CD4-positive, alpha-beta T cell treated with Interleukin-2 at 100 ng/mL for 4 hours (primary cell): ENCODE results near the gene TTC7B.

Experiments
- DNase-seq: peaks from one replicate; pipeline ENCODE4 v3.0.0-alpha.2; 2020; ENCODE audit warnings: low spot score

TTC7B gene

DNA sequence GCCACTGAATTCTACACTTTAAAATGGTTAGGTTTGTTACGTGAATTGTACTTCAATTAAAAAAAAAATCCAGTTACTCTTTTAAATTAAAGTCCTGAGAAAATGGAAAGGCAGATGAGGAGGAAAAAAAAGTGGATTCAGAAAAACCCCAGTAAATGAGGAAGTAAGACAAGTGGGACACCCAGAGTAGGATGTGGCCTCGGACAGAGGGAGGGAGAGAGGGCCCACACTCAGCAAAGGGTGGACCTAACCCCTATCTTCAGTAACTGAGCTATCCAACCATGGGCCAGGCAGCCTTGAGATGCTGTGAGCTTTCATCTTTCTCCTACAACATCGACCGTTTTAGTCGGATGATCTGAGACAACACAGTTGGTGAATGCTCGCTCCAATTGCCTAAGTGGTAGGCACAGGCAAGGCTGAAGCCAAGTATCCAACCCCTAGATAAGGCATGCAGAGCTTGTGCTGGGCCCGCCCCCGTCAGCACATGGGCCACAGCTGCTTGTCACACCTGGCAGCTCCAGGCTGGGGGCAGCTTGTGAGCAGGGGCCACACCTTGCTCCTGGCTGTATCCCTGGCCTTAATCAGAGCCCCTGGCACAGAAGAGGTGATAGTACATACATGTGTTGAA, 142.1 kb downstream of the TTC7B start:
- no peak for DNase-seq

DNA sequence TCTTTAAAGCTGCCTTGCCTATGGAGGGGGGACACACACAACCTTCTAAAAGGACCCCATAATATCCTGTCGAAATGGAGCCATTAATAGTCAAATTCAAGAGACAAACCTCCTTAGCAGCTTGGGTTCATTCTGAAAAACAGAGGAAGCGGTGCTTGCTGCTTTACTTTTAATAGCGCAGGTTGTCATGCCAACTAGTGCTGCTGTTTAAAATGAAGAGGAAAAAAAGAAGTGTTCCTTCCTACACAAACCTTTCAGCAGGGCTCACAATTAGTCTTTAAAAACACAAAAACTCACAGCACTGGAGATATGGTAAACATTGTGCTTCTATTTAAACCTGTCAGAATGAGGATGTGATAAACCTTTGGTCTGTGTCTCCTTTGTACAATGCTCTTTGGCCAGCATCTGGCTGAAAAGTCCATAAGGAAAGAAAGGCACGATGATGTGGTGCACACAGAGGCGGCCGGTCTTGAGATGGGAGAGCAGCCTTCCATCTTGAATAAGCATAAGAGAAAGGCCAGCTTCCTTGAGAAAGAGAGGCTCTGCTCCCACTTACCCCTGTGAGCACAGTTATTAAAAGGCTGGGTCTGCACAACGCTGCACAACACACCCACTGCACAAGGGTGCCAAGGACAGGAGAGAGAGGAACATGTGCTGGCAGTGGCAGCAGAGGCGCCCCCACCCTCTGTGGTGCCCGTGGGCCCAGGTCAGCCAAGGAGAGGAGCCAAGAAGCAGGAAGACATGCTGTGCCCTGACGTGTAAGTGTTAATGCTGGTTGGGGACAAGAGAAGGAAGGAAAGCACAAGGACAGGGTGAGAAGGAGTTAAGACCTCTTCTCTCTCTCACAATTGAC, 144.6 kb downstream of the TTC7B start:
- no peak for DNase-seq

DNA sequence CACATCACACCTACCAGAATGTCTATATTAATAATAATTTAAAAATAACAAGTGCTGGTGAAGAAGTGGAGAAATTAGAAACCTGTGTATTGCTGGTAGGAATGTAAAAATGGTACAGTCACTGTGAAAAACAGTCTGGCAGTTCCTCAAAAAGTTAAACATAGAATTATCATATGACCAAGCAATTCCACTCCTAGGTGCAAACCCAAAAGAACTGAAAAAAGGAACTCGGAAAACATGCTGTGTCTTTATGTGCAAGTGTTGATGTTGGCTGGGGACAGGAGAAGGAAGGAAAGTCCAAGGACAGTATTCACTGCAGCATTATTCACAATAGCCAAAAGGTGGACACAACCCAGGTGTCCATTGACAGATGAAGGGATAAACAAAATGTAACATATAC, 146.5 kb downstream of the TTC7B start:
- no peak for DNase-seq

DNA sequence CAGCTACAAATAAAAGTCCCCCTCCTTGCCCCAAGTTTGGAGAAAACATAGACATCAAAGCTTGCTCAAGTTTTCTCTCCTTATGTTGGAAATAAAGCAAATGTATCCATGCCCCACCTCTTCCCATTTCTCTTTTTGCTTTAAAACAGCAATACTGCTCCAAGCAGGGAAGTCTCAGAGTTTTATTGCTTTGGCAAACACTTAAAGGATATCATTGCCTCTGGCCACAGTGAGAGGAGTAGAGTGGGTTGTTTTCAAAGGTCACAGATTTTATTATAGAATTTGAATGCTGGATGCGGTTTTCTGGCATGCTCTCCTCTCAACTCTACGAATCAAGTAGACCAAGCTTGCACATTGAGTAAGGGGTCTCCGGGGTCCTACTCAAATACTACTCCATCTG, 149.7 kb downstream of the TTC7B start:
- DNase-seq, result no peak

DNA sequence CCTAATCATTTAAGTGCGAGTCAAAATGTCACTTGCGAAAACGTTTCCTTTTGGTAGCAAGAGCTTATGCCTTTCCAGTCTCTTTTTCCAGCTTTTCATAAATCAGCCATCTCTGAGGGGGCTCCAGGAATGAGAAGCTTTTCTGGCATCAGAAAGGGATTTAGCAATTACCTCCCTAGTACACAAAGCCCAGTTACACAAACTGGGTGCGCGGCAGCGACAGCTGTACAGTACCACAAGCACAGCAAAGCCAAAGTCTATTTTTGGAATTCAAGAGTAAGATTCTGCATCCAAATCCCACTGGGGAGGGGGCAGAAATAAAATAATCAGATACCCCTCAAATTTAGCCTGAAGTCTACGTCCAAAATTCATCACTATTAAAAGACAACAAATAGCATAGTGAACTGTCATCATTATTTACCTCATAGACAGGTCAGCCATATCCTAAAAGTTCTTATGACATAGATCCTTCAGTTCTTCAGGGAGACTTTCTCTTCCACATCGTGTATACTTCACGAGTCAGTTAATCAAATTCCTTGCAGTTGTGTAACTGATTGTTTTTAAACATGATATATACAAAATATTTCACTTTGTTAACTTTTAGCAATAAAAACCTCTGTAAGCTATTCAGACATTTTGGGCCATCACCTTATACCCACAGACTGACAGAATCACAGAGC, 150.8 kb downstream of the TTC7B start:
- DNase-seq, result no peak

DNA sequence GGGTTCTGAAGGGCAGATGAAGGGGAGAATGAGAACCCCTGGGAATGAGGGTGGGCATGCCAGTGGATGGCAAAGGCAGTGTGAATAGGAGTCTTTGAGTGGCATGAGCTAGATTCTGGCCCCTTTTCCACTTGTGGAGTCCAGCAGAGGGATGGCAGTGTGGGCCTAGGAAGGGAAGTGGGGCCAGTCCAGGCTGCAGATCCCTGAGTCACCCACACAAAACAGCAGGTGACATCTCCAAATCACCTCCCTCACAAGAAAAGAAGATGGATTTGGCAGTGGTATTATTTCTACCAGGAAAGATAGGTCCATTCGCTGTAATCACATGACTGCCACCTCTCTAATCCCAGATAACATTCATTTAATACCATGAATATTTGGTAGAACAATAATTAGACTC, 151.3 kb downstream of the TTC7B start:
- no peak for DNase-seq

DNA sequence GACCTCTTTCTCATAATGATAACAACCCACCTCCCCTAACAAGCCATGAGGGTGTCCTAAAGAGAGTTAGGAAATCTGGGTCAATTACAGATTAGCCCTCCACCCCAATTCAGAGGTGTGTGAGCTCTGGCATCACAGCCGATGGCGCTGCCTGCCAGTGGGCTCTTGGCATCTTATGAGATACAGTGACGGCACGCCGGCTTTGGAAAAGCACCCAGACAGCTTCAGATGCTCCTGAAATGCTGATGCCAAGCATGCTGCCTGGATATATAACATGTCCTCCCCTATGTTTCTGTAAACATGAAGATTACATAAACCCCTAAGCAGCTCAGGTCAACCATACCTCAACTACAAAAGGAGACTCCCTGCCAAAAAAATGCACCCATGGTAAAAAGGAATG, 152.6 kb downstream of the TTC7B start:
- DNase-seq, result no peak

DNA sequence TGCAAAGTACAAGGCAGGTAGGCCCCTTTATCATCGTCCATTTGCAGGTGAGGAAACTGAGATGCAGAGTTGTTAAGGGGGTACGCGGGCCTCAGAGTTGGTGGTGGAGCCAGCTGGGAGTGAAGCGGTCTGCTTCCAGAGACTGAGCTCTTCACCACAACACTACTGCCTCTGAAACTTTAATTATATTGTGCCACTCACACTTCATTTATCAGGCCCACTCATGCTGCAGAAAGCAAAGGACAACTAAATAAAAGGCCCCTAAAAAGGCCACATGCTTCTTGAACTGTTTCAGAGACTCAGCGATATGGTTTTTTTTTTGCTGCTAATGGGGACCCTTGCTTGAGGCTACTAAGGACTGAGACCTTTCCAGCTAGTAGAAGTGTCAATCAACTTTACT, 153.1 kb downstream of the TTC7B start:
- DNase-seq, result no peak

DNA sequence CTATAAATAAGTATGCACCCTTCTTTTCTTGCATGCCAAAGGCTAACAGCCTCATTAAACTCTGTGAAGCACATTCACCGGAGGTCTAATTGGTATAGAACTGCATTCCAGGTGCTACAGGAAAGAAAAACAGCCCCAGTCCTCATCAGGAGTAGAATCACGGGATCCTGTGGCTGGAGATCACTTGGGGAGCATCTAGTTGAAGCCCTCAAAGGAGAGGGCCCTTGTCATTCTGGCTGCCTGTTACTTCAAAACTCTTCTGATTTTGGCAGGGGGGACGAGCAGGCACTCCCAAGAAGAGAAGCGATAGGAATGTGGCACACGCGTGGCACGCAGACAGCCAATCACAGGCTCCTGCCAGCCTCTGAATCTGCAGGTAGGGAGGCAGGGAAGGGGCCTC, 154.4 kb downstream of the TTC7B start:
- DNase-seq, result no peak

DNA sequence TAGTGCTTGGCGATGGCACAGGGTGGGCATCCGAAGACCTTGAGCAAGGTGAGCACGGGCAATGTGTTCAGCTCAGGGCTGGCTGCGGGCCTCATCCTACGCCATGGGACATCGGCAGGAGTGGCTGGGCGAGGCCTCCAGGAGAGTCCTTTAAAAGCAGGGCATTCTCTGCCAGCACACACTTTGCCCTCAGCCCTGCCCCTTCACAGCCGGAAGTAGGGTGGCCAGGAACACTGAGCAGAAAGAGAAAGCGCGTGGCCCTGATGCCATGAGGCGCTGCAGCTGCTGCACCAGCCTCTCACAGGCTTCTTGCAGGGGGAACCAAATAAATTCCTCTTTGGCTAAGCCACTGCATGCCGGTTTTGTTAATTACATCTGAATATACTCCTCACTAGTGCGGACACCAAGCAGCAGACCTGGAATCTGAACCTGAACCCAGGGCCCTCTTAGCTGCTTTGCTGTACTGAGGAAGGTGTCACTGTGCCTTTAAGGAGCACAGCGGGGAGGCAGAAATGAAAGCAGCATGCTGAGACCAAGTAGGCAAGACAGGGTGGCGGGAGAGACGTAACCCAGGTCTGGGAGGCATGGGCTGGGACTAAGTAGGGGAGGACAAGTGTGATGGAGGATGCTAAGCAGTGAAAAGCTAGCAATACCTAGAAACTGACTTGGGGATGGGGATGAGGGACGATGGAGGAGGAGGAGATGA, 155.2 kb downstream of the TTC7B start:
- DNase-seq, result no peak

DNA sequence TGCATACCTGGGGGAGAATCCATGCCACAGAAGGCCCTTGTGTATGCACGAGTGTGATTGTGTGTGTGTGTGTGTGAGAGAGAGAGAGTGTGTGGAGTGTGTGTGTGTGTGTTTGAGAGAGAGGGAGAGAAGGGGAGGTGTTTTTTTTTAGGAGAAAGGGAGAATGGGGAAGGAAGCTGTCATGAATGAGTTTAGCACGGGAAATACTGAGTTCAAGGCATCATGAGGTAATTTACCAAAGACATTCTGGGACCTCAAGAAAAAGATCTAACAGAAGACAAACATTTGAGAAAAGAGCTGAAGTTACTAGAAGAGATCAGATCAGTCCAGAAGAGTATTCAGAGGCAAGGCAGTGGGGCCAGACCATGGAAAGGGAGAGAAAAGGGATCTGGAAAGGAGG, 157.1 kb downstream of the TTC7B start:
- DNase-seq, result no peak

DNA sequence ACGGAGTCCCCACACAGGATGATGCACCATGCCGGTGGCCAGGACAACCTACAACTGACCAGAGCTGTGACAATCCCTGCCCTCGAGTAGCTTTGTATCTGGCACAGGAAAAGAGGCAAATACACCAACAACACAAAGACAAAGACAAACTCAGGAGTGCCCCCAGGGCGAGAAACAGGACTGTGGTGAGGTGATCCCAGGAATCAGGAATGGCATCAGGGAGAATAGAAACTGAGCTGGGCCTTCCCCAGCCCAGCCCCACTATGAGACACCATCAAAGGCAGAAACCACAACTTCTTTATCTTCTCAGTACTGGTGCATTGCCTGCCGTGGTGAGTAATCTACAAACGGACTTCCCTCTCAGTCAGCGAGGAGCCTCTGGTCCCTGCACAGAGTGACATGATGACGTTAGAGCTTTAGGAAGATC, 157.7 kb downstream of the TTC7B start:
- DNase-seq, result no peak

DNA sequence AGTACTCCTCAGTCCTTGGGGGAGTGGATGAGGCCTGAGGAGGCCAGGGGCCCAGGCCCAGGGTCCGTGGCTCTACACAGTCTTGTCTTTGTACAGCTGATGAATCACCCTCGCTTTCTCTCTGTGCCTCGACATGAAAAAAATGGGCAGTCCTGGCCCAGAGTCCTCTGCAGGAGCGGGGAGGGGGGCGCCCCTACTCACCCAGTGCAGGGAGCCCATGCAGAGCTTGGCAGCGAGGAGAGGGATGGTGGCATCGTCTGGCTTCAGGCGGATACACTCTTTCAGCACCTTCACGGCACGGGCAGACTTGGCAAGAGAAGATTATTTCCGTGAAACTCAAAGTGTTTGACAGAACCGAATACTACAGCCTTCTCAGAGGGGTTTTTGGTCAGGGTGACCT, 159.3 kb downstream of the TTC7B start:
- DNase-seq, result no peak

DNA sequence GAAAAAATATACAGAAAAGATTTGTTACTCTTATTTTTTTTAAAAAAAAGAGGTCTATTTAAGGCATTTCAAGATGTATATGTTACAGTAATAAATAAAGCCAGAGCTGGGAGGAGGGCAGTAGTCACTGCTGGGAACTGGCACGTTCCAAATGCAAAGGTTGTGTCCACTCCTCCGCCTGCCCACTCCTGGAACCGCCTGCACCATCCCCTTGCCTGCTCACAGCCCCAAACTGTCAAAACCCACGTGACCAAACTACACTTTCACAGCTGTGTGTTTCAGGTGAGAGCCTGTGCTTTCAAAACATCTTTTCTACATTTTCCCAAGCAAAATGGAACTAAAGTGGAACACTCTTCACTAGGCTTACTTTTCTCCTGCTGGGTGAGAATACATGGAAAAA, 160.4 kb downstream of the TTC7B start:
- no peak for DNase-seq

DNA sequence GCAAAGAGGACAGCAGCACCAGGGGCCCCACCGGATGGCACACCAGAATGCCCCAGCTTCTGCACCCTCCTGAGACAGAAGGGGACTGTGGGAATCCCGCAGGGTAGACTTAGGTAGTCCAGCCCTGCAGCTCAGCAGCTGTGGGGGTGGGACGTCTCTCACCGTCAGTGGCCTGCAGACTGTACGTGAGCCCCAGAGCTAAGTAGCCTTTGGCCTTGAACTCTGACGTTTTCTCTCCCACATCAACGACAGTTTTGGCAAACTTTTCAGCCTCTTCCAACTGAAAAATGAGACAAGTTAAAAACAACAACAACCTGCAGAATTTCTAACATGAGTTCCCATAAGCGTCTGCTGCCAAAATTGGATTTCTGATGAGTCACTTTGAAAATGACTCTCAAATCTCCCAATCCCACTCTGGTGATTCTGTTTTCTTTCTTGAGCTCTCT, 161.4 kb downstream of the TTC7B start:
- DNase-seq, result no peak

DNA sequence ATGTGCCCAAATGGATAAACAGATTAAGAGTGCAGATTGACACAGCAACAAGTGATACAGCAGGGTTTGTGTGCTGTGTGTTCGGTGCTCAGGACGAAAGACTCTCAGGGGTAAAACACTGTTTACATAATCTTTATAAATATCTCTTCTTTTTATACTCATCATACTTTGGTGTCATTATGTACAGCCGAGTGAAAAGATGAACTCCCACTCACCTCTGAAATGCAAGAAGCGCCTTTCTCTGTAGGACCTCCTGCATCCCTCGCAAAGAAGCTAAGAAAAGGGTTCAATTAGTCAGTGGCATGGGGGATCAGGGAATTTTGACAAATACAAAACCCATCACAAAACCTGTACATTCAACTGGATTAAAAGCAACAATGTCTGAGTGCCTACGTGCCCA, 163.6 kb downstream of the TTC7B start:
- DNase-seq, result no peak

DNA sequence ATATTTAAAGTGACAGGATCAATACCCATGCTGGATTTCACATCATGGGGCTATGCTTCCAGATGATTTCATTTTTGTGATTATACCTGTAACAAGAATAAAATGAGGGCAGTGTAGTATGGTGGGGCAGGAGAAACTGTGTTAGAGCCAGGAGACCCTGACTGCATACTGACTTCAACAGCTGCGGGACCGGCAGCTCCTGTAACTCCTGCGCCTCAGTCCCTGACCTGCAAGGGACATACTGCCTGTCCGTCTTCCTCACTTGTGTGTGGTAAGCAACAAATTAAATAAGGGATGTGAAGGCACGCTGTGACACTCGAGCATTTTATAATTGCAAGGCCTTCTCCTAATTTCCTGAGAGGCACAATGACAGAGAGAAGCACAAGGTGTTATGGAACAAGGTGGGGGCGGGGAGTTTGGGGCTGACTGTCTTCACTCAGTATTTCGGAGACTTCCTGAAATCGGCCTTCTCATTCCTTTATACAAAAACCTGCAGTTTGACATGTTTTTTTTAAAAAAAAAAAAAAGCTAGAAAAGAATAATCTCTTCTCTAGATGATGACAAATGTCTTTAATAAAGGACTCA, 164.2 kb downstream of the TTC7B start:
- DNase-seq, result no peak

DNA sequence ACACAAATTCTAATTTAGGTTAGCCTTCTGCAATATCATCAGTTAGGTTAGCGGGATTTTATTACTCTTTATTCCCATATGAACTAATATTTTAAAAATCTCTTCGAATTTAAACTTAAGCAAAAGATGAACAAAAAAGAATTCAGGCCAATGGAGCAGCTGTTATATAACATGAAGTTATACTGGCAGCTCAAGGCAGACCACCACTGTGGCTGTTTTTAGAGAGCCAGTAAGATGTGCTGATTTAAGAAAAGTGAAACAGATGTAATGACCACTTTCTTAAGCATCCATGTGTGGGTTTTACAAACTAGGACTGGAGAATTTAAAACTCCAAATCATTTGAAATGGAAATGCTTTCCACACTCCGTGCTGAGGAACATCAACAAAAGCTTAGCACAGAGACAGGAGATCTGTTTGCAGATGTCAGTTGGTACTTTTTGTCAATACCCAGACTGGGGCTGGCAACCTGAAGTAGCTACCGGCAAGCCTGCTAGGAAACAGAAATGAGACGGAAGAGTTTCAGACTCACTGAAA, 164.9 kb downstream of the TTC7B start:
- no peak for DNase-seq

DNA sequence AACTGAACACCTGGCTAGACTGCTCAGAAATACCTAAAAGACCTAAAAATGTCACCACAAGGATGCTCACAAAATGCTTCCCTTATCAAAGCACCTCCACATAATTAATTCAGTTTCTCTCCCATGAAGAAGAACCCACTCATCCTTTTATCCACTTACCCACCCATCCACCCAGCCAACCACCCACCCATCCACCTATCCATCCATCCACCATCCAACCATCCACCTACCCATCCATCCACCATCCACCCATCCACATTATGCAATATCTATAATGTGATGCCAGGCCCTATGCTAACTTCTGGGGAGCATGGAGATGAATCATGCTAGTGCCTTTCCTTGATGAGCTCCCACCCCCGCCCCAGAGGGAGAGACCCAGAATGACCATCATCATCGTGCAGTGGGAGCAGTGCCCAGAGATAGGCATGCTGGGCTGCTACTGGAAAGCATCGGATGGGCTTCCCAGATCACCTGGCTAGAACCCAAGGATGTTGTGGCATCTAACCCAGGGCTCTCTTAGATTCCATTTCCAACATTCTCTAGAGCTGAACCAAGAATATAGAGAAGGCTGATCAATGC, 166.6 kb downstream of the TTC7B start:
- DNase-seq, result no peak

DNA sequence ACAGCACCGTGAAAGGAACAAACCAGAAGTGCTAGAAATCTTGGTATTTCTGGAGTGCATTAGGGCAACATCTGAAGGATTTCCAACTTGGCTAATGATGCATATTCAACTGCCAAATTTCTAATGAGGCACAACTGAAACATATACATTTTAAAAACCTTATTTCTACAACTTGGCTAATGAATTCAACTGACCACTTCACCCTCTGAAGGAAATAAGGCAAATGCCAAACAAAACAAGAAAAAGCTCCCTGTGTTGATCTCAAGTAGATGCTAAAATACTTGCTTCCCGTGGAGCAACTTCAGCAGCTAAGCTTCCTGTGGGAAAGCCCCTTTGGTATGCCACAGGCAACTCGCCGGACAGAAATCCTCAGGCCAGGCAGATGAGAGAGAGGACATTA, 167.1 kb downstream of the TTC7B start:
- DNase-seq, result no peak

DNA sequence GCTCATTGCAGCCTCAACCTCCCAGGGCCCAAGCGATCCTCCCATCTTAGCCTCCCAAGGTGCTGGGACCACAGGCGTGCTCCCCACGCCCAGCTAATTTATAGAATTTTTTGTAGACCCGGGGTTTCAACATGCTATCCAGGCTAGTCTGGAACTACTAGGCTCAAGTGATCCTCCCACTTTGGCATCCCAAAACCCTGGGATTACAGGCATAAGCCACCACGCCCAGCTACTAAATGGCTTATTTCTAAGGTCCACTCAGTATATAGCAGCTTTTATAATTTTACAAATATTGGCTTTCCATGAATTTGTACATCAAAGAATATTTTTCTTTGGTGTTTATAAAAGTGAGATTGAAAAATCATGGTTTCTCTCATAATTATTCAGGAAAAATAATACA, 167.8 kb downstream of the TTC7B start:
- no peak for DNase-seq
